HG03196 (cell line): ENCODE data around the gene PXMP2.

Experiments used
- ATAC-seq: cut with Tn5 transposase; IDR thresholded peaks from one replicate; pipeline ENCODE4 v1.9.1; 2021; ENCODE audit not compliant: unreplicated experiment

Gene PXMP2

GRCh38 chr12:132719954-132720324 is 32.6 kb downstream of the PXMP2 start:
- ATAC-seq = no peak

- ATAC-seq = no peak
These were observed 33.4 kb downstream of the PXMP2 start for GRCh38 chr12:132720606-132721345.

GRCh38 chr12:132723015-132723763 is 35.8 kb downstream of the PXMP2 start:
- ATAC-seq = no peak

- ATAC-seq = no peak
These were observed 36.4 kb downstream of the PXMP2 start for GRCh38 chr12:132723764-132724140.

- ATAC-seq = no peak
These were observed 37.3 kb downstream of the PXMP2 start for GRCh38 chr12:132724506-132725241.

- no peak for ATAC-seq
These were observed 39.0 kb downstream of the PXMP2 start for GRCh38 chr12:132726386-132726785.

- ATAC-seq = no peak
These were observed 39.9 kb downstream of the PXMP2 start for GRCh38 chr12:132727091-132727794.

GRCh38 chr12:132728502-132728901 is 41.1 kb downstream of the PXMP2 start:
- no peak for ATAC-seq

GRCh38 chr12:132729541-132730320 is 42.3 kb downstream of the PXMP2 start:
- ATAC-seq = no peak

GRCh38 chr12:132730353-132730752 is 43.0 kb downstream of the PXMP2 start:
- no peak for ATAC-seq

GRCh38 chr12:132731574-132731973 is 44.2 kb downstream of the PXMP2 start:
- no peak for ATAC-seq

GRCh38 chr12:132734206-132734605 is 46.8 kb downstream of the PXMP2 start:
- ATAC-seq = no peak

GRCh38 chr12:132735496-132735895 is 48.1 kb downstream of the PXMP2 start:
- ATAC-seq = no peak

GRCh38 chr12:132736378-132736777 is 49.0 kb downstream of the PXMP2 start:
- no peak for ATAC-seq

- no peak for ATAC-seq
These were observed 49.5 kb downstream of the PXMP2 start for GRCh38 chr12:132736913-132737312.

GRCh38 chr12:132739600-132740312 is 52.4 kb downstream of the PXMP2 start:
- ATAC-seq = no peak

- ATAC-seq = no peak
These were observed 52.9 kb downstream of the PXMP2 start for GRCh38 chr12:132740313-132740646.

GRCh38 chr12:132740652-132741051 is 53.3 kb downstream of the PXMP2 start:
- no peak for ATAC-seq

- no peak for ATAC-seq
These were observed 54.2 kb downstream of the PXMP2 start for GRCh38 chr12:132741620-132742019.

GRCh38 chr12:132743831-132744230 is 56.4 kb downstream of the PXMP2 start:
- no peak for ATAC-seq
